ENCODE results near the gene IL10RA.
"Not testable (repeated sequence)": the region's sequence is repeated elsewhere in the genome, so short reads cannot be mapped to it uniquely, and the experiment has no call there.

The IL10RA gene

DNA sequence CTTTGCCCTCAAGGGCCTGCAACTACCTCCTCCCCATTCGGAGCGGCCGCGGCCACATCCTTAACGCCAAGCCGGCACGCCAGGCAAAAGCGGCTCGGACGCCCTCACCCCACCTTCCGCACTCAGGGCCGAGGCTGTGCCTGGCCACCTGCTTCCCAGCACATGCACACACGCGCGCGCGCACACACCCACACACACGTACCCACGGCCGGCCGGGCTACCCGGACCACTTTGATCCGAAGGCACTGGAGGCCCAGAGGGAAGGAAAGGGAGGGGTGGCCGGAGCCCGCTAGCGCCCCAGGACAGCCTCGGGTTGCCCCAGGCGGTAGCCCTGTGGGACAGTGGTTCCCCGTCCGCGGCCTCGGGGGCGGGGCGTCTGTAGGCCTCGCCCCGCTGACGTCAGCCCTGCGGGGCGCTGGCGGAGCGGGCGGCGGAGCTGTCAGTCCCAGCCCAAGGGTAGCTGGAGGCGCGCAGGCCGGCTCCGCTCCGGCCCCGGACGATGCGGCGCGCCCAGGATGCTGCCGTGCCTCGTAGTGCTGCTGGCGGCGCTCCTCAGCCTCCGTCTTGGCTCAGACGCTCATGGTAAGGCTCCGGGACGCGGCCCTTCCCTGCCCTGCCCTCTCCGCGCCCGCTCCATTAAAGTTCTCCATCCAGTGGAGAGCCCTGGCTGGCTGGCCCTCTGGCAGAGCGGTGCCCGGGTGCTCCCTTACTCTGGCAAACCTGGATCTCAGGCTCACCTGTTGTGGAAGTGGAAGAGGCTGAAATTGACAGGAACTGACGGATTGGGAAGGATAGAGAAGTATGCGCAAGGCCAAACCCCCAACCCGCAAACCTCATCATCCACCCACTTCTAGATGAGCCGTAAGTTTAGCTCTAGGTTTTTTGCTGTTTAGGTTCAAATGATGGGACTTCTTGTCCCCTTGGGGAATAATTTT is at the start of gene IL10RA:
IL10RA (plus strand) TSS at position 442 of the 935 bp plus-strand sequence; CDS start at position 516, 74 bp downstream.
- DNase-seq: no peak

DNA sequence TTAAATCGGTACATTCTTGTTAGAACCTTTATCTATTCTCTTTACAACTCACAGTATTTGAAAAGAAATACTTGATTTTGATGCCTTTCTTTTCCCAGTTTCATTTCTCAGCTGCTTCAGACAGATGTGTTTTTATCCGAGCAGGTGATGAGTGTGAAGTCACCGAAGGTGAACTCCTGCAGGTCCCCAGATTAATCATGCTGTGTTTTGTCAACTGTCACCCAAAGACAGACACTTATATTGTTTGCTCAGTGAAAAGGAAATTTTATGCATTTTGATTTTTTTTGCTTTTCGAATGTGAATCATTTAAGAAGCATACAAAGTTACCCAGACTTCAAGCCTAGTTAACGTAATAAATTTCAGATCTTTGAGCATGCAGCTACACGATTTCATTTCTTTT is 49.2 kb upstream of the IL10RA start:
- DNase-seq: no peak

DNA sequence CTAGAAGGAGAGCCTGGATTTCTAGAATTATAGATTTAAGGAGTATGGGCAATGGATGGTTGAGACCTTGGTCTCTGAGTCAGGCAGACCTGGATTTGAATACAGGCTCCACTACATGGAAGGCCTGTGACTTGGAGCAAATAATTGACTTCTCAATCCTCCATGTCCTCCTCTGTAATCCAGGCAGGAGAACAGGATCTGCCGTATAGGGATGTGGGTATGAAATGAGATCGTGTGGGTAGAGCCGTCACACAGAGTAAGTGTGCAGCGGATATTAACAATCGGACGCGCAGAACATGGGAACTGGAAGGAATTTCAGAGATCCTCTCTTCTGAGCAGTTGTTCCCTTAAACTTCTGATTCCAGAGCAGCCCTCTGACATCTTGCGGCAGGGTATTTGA is 45.5 kb upstream of the IL10RA start:
- no peak for DNase-seq

DNA sequence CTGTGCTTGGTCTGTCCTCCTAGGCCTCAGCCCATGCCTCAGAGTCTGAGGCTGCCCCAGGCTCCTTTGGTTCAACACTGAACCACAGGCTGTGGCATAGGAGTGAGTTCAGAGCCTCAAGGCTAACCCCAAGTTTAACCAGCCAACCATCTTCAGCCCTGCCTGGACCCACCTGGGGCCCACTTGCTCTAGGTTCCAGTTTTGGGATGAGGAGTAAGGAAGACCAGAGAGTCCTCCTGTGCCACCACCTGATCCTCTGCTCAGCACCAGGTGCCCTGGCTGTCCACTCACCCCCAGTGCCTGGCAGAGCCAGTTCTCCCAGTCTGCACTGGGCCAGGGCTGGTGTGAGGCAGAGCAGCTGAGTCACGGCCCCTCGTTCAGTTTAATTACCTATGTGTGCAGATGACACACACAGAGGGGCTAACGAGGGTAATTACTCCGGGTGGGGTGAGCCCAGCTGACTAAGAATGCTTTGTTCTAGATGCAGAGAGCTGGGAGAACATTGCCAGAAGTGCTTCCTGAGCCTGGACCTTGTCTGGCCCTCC is 45.0 kb upstream of the IL10RA start:
- no peak for DNase-seq

DNA sequence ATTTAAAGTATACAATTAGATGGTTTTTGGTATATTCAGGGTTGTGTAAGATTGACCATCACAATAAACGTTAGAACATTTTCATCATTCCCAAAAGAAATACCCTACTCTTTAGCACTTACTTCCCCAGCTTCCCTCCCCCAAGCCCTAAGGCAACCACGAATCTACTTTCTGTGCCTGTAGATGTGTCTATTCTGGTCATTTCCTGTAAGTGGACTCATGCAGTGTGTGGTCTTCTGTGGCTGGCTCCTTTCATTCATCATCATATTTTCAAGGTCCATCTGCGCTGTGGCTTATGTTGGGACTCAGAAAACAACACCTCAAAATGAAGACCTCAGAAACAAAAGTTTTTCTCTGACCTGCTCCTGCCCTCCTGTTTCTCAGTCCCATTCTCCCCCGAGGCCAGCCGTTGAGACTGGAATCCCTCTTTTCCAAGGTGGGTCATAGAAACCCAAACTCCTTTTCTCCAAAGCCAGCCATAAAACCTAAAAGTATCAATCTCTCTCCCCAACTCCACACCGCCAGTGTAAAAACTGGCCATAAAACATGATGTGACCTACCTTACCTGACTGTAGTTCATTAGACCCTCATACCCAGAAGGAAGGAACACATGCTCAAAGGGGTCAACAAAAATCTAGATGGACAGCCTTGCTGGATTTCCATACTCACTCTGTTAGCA is 44.1 kb upstream of the IL10RA start:
- no peak for DNase-seq

DNA sequence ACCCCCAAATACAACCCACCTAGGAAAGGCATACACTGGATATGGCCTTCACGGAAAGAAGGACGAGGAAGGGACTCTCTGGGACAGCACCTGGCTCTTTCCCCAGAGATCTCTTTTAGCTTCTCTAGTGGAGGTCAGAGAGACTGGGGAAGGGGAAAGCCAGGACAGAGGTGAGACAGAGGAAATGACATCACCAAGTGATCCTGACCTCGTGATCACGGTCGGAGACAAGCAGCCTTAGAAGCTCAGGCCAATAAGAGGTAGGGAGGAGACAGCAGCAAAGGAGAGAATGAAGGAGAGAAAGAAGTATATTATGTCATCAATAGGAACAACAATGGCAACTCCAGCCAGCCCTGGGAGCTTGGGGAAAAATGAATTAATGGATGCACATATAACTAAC is 41.6 kb upstream of the IL10RA start:
- DNase-seq: no peak

DNA sequence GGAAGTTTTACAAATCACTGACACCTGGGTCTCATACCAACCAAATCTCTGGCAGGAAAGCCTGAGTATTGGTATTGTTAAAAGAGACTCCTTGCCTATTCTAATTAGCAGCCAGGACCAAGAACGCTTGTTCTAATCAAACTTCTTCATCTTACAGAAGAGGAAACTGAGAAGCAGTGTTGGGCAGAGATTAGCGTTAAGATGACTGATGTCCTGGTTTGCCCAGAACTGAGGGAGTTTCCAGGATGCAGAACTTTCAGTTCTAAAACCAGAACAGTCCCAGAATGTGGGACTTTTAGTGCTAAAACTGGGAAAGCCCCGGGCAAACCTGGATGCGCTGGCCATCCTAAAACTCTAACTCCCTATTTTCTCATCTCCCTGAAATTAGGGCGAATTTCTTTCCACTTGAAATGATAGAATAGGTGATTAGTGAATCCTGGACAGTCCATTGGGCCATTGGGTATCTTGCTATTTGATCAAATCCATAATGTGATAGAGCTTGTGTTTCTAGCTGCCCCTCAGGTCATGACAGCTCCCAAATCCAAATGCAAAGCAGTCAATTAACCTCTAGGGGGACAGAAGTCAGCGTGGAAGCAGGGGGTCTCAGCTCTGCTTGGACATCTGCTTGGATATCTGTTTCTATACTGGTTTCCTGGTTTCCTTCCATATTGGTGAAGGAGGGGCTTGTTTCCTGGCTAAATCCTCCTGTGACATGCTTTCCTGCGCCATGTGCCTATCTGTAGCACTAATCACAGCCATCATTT is 41.0 kb upstream of the IL10RA start:
- DNase-seq: no peak

DNA sequence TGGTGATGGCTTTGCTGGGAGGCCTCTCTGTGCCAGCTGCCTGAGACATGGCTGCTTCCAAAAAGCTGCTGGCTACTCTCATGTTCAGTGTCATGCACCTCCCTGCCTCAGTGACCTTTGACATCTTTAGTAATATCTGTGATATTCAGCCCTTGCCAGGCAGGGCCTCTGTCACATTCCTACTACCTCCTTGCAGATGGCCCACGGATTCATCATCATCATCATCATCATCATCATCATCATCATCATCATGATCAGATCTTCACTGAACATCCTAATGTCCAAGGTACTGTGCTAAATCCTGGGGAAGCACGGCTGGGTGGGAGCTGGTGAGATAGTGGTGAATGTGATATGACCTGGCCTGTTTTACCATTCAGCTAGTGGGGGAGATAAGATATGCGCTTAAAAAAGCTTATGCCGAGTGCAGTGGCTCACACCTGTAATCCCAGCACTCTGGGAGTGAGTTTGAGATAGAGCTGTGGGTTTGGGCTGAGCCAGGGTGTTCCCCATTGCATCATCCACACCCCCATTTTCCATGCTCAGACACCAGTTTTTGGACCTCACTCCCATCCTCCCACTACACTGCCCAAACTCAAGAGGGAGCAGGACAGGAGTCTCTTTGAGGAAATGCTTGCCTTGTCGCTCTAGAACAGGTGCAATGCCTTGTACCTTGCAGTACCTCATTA is 39.9 kb upstream of the IL10RA start:
- peak; percentile 8 for DNase-seq

DNA sequence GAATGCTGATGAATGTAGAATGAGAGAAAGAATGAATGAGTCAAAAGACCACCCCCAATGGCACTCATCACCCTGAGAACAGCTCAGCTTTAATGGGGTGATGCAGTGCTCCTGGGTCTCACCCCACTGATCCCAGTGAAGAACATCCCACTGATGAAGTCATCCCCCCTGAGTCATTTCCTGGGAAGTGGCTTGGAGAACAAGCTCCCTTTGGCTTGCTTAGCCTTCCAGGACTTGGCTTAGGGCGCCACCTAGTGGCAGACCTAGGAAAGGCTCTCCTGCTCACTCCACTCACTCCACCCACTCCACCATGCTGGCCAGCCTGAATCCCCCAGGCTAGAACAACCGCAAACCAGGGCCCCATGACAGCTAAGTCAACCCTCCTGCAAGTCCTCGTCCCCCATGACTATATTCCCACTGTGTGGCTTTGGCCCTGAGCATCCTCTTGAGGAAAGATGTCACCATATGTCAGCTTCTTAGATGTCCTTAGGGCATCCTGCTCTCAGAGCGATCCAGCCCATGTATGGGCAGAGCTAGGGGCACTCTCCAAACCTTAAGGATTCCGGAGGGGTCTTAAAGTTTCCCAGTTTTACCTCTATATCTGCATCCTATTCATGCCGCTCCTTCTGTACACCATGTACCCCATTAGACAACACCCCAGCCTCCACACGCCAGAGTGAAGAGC is 39.2 kb upstream of the IL10RA start:
- DNase-seq: peak; percentile 92

DNA sequence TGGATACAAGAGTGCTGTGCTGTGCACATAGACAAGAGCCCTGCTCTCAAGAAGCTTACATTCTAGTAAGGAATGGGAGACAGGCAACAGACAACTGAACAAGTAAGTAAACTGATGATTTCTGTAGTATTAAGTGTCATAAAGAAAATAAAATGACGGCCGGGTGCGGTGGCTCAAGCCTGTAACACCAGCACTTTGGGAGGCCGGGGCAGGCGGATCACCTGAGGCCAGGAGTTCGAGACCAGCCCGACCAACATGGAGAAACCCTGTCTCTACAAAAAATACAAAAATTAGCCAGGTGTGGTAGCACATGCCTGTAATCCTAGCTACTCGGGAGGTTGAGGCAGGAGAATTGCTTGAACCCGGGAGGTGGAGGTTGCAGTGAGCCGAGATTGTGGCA is 38.4 kb upstream of the IL10RA start:
- DNase-seq: not testable (repeated sequence)

DNA sequence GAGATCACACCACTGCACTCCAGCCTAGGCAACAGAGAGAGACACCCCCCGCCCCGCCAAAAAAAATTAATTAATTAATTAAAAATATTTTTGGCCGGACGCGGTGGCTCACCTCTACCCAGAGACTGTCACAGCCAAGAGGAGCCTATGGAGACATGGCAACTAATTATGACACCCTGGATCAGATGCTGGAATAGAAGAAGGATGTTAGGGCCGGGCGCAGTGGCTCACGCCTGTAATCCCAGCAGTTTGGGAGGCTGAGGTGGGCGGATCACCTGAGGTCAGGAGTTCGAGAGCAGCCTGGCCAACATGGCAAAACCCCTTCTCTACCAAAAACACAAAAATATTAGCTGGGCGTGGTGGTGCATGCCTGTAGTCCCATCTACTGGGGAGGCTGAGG is 37.7 kb upstream of the IL10RA start:
- DNase-seq: not testable (repeated sequence)

DNA sequence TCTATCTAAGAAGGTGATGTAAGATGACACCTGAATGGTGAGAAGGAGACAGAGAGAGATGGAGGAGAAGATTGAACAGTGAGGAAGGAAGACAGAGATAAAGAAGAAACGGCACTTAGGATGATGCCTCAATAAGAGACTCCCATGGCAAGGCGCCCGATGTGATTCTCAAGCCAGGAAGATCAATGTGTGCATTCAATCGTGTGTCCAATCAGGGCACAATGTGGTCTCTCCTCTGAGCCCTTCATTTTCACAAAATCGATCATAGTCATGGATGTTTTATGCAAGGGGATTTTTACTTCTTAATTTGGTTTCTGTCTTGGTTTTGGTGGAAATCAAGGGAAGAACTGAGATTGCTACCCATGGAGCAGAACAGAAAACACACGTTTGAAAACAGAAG is 37.1 kb upstream of the IL10RA start:
- DNase-seq: no peak

DNA sequence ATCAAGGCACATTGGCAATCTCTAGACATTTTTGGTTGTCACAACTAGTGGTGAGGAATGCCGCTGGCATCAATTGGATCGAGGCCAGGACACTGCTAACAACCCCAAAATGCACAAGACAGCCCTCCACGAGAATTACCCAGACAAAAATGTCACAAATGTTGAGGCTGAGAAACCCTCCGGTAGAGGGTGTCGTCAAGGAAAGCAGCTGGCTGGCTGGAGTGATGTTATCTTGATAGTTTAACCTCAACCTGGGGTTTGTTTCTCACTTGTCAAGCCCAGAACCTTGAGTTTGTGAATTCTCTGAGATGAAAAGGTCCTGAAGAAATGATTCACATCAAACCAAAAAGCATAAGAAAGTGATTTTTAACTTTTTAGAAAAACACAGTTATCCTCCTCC is 35.9 kb upstream of the IL10RA start:
- no peak for DNase-seq

DNA sequence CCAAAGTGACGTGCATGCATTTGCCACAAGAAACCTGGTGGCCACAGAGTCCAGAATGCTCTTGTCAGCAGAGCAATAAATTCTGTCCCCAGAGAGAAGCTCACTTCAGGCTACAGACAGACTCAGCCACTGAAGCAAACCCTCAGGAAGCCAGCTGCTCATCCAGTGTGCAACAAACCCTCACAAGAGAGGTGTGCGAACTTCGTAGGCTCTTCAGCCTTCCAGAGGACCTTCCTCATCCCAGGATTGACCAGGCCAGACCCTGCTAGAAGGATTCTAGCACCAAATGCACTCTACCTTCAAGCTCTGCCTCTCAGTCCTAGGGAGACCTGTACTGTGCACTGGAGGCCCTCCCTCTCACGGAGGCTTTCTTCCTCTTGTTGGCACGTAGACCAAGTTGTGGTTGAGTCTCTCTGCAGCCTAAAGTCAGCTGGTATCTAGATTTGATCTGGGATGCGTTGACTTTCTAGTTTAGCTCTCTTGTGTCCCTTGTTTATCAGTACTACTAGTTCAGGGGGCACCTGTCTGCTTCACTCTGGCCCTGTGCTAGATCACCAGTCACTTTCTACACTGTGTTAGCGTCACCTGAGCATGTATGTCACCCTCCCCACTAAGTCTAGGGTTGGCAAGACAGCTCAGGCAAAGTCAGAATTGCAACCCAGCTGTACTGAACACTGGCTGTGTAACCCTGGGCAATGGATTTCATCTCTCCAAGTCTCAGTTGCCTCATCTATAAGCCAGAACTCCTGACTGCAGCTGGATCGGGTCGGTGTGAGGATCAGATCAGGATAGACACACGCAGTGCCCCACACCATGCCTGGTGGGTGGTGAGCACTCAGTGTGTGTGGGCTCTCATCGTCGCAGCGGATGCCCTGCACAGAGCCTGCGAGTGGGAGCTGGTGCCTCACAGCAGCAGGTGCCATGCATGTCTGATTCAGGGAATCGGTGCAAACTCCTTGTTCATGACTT is 34.9 kb upstream of the IL10RA start:
- DNase-seq: no peak

DNA sequence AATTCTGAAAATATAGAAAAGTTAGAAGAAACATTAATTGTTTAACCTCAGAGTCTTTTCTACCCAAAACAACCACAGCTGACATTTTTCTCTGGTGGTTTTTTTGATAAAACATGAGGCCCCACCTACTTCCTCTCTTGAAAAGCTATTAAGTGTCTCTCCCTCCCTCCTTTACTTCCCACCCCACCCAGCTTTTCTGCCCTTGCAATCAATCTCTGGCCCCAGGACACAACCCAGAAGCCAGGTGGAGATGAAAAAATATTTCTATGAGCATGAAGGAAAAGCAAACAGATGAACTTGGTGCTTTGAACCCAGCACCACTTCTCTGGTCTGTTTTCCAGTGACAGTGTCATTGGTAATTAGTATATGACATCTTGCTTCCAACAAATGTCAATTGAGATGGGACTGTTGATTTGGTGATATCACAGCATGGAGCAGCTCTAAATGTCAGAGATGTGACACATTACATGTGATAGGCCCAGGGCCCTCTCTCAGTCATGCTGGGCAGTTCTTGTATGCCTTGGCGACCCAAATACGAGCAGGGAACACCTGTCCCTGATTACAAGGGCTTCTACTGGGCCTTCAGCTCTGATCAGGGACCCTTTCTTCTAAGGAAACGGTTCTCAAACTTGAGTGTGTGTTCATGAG is 33.0 kb upstream of the IL10RA start:
- DNase-seq: no peak

DNA sequence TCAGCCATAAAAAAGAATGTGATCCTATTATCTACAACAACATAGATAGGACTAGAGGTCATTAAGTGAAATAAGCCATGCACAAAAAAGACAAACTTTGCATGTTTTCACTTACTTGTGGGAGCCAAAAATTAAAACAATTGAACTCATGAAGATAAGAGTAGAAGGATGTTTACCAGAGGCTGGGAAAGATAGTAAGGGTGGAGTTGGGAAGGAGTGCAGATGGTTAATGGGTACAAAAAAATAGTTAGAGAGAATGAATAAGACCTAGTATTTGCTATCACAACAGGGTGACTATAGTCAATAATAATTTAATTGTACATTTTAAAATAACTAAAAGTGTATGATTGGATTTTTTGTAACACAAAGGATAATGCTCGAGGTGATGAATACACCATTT is 27.2 kb upstream of the IL10RA start:
- DNase-seq: no peak

DNA sequence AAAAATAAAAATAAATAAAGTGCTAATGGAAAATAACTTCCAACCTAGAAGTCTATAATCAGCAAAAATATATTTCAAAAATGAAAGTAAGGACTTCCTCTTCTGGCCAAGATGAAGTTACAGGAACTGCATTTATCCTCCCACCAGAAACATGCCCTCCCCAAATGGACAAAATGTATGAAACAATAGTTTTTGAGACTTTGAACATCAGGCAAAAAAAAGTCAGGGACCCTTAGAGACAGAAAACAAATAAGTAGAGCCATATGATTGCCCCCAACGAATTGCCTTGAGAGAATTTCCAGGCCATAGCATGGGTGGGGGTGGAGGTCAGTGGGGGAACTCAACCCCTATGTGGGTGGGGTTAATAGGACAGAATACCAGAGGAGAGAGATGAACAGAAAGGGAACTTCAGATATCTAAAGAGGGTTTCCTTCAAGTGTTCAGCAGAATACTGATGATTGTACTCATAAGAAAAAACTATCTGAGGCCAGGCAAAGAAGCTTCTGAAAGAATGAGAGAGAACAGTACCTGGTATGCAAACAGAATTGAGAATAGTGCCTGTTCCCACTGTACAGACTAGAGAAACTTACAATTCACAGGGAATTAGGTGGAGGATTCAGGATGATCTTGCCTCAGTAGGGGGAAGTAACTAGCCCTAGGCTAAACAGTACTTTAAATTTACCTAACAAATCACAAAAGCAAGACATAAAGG is 26.6 kb upstream of the IL10RA start:
- DNase-seq: no peak

DNA sequence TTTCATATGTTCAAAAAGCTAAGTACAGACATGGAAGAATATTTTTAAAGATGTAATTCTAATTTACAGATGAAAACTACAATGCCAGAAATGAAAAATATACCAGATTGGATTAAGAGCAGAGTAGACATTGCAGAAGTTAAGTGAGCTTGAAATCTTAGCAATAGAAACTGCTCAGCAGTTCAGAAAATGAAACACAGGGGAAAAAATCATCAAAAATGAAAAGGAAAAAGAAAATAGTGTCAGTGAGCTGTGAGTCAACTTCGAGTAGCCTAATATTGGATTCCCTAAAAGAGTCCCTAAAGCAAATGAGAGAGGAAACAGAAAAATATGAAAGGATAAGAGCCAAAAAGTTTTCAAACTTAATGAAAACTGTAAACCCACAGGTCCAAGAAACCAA is 25.8 kb upstream of the IL10RA start:
- no peak for DNase-seq

DNA sequence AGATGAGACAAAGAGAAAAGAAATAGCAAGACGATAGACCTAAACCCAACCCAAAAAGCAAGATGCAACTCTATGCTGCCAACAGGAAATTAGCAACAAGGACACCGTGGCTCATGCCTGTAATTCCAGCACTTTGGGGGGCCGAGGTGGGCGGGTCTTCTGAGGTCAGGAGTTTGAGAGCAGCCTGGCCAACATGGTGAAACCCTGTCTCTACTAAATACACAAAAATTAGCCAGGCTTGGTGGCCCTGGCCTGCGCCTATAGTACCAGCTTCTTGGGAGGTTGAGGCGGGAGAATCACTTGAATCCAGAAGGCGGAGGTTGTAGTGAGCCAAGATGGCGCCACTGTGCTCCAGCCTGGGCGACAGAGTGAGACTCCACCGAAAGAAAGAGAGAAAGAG is 24.3 kb upstream of the IL10RA start:
- no peak for DNase-seq

DNA sequence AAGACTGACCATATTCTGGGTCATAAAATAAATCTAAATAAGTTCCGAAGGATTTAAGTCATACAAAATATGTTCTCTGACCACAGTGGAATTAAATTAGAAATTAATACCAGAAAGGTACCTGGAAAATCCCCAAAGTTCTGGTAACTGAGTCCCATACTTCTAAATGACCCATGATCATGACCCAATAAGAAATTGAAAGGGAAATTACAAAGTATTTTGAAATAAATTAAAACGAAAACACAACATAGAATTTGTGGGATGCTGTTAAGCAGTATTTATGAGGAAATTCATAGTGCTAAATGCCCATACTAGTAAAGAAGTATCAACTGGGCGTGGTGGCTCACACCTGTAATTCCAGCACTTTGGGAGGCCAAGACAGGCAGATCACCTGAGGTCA is 23.4 kb upstream of the IL10RA start:
- no peak for DNase-seq

Data from NCI-H226 (cell line).